ENCODE results near the gene GTF2F1.

GRCh38 chr19:6354098-6354674 lies 38.8 kb downstream of the GTF2F1 start:
- TF ChIP-seq CTCF (IDR thresholded peaks at IDR 0.05) (peak in 1 of 2 donors; percentile 28), POLR2A (IDR thresholded peaks at IDR 0.05) (no peak)

Measured in suprapubic skin (tissue), 3 donors.